GM23338 (cell line): ENCODE data around the gene IMMP2L. TPM values are rescaled to one million over a fixed set of nuclear protein-coding genes. Genes with fewer than 3 reads are reported as not detected.

ENCODE experiments used
- ATAC-seq: fragments of 200-7000 bp; cut with Tn5 transposase; 3 replicates; pipeline ENCODE4 v1.9.1; 2020
- DNase-seq: peaks from one replicate; pipeline ENCODE4 v3.0.0-alpha.2; 2015; ENCODE audit warnings: low spot score
- H2AFZ ChIP-seq: fragments of 200-600 bp; sonication (generic); 2 replicates; pipeline ENCODE4 v1.8.0; 2016; ENCODE audit warnings: antibody characterized with exemption, mild to moderate bottlenecking, moderate library complexity
- H3F3A ChIP-seq: fragments of 200-600 bp; sonication (generic); replicated peaks from 2 replicates; pipeline ENCODE4 v1.8.0; 2017; ENCODE audit warnings: antibody characterized with exemption, mixed run types, low read depth
- H3K27ac ChIP-seq: fragments of 200-600 bp; sonication (generic); 2 replicates; pipeline ENCODE4 v1.6.1; 2016; ENCODE audit warnings: low read depth
- H3K27me3 ChIP-seq: fragments of 200-600 bp; sonication (generic); 2 replicates; pipeline ENCODE4 v1.8.0; 2016; ENCODE audit warnings: mild to moderate bottlenecking, mixed run types, moderate library complexity; ENCODE audit not compliant: insufficient read depth
- H3K36me3 ChIP-seq: fragments of 200-600 bp; sonication (generic); 2 replicates; pipeline ENCODE4 v1.8.0; 2016; ENCODE audit warnings: mild to moderate bottlenecking; ENCODE audit not compliant: insufficient read depth
- H3K4me1 ChIP-seq: fragments of 200-600 bp; sonication (generic); 2 replicates; pipeline ENCODE4 v1.8.0; 2016; ENCODE audit warnings: mild to moderate bottlenecking, moderate library complexity; ENCODE audit not compliant: insufficient read depth
- H3K4me2 ChIP-seq: fragments of 200-600 bp; sonication (generic); 2 replicates; pipeline ENCODE4 v1.7.1; 2017; ENCODE audit warnings: mixed run types
- H3K4me3 ChIP-seq: fragments of 200-600 bp; sonication (generic); 2 replicates; pipeline ENCODE4 v1.6.1; 2016; ENCODE audit warnings: mixed run types
- H3K79me2 ChIP-seq: fragments of 200-600 bp; sonication (generic); replicated peaks from 2 replicates; pipeline ENCODE4 v1.8.0; 2017; ENCODE audit warnings: mild to moderate bottlenecking; ENCODE audit not compliant: insufficient read depth
- H3K9me2 ChIP-seq: fragments of 200-600 bp; sonication (generic); 2 replicates; pipeline ENCODE4 v1.8.0; 2017; ENCODE audit not compliant: insufficient read depth
- H4K20me1 ChIP-seq: fragments of 200-600 bp; sonication (generic); replicated peaks from 2 replicates; pipeline ENCODE4 v1.8.0; 2017; ENCODE audit warnings: mild to moderate bottlenecking; ENCODE audit not compliant: insufficient read depth
- H3K27ac Mint-ChIP-seq: 2 replicates; pipeline ENCODE4 v1.8.0; 2020; ENCODE audit warnings: inconsistent platforms, mild to moderate bottlenecking, moderate library complexity, mixed read lengths
- H3K27me3 Mint-ChIP-seq: 3 replicates; pipeline ENCODE4 v1.8.0; 2022; ENCODE audit warnings: low read depth, mild to moderate bottlenecking, moderate library complexity, mixed read lengths, inconsistent platforms; ENCODE audit not compliant: insufficient read depth, poor library complexity
- H3K36me3 Mint-ChIP-seq: 3 replicates; pipeline ENCODE4 v1.8.0; 2021; ENCODE audit warnings: low read depth, mild to moderate bottlenecking, inconsistent platforms, moderate library complexity, mixed read lengths
- H3K4me1 Mint-ChIP-seq: 3 replicates; pipeline ENCODE4 v1.8.0; 2020; ENCODE audit warnings: mild to moderate bottlenecking, inconsistent platforms, mixed read lengths
- H3K4me3 Mint-ChIP-seq: 3 replicates; pipeline ENCODE4 v1.8.0; 2021; ENCODE audit warnings: moderate library complexity, mild to moderate bottlenecking, inconsistent platforms, mixed read lengths
- H3K9me3 Mint-ChIP-seq: 3 replicates; pipeline ENCODE4 v1.8.0; 2020; ENCODE audit warnings: moderate library complexity, mild to moderate bottlenecking, inconsistent platforms, mixed read lengths
- CREB1 ChIP-seq: fragments of 250-450 bp; sonication (Bioruptor Pico); IDR thresholded peaks from 2 replicates; pipeline ENCODE4 v1.5.0; 2020; ENCODE audit warnings: low read depth, mild to moderate bottlenecking, moderate library complexity
- CTCF ChIP-seq, 2 experiments: fragments of 200-600 bp in 1 of 2; sonication (generic) in 1 of 2; conservative IDR thresholded peaks; 2 replicates each; pipeline versions ENCODE4 v1.5.1 to v1.6.1; 2016 to 2017; ENCODE audit warnings: antibody characterized with exemption in 2 of 2, low read depth in 2 of 2, mild to moderate bottlenecking in 2 of 2, moderate library complexity in 1 of 2
- ETS1 ChIP-seq: IDR thresholded peaks from 2 replicates; pipeline ENCODE4 v1.6.1; 2016; ENCODE audit warnings: antibody characterized with exemption
- EZH2 ChIP-seq: fragments of 200-600 bp; sonication (generic); IDR thresholded peaks from one replicate; pipeline ENCODE4 v1.8.0; 2017; ENCODE audit warnings: antibody characterized with exemption, mild to moderate bottlenecking, low read depth; ENCODE audit not compliant: unreplicated experiment
- EZH2phosphoT487 ChIP-seq: fragments of 200-600 bp; sonication (generic); IDR thresholded peaks from one replicate; pipeline ENCODE4 v1.8.1; 2018; ENCODE audit warnings: antibody characterized with exemption; ENCODE audit not compliant: unreplicated experiment
- JUNB ChIP-seq: IDR thresholded peaks from one replicate; pipeline ENCODE4 v1.6.1; 2016; ENCODE audit warnings: antibody characterized with exemption; ENCODE audit not compliant: unreplicated experiment
- NANOG ChIP-seq: IDR thresholded peaks from 2 replicates; pipeline ENCODE4 v1.6.1; 2016; ENCODE audit warnings: antibody characterized with exemption, borderline replicate concordance
- POLR2AphosphoS5 ChIP-seq: IDR thresholded peaks from 2 replicates; pipeline ENCODE4 v1.6.1; 2016; ENCODE audit warnings: antibody characterized with exemption, low read depth
- STAT1 ChIP-seq: IDR thresholded peaks from one replicate; pipeline ENCODE4 v1.6.1; 2016; ENCODE audit warnings: antibody characterized with exemption; ENCODE audit not compliant: unreplicated experiment
- ZNF114 ChIP-seq: fragments of 250-450 bp; sonication (Bioruptor Pico); IDR thresholded peaks from 2 replicates; pipeline ENCODE4 v1.5.0; 2020; ENCODE audit warnings: mild to moderate bottlenecking, moderate library complexity
- ZNF331 ChIP-seq: fragments of 250-450 bp; sonication (Bioruptor Pico); IDR thresholded peaks from 2 replicates; pipeline ENCODE4 v1.5.0; 2020; ENCODE audit warnings: low read depth, mild to moderate bottlenecking, moderate library complexity
- polyA plus RNA-seq: library from polyadenylated mRNA; unstranded; fragments of >200 nt; fragmentation: Nextera tagmentation; extraction: Ambion mirVana; gene quantifications from 2 replicates; pipeline ENCODE4 v1.2.1, GENCODE V29; 2016
- total RNA-seq: library from RNA; depleted of rRNA; stranded (reverse); fragments of >200 nt; shearing (Covaris generic); gene quantifications from 2 replicates; pipeline ENCODE4 v1.2.3, GENCODE V29; 2014
- TF ChIP-seq, protein P1 (sequence below): fragments of 250-450 bp; sonication (Bioruptor Pico); IDR thresholded peaks from 2 replicates; pipeline ENCODE4 v1.5.0; 2020; ENCODE audit warnings: mild to moderate bottlenecking, moderate library complexity

Gene IMMP2L
- total and polyA plus RNA-seq, 2 experiments from 2014 or later: 7.3 to 14.0 TPM

DNA sequence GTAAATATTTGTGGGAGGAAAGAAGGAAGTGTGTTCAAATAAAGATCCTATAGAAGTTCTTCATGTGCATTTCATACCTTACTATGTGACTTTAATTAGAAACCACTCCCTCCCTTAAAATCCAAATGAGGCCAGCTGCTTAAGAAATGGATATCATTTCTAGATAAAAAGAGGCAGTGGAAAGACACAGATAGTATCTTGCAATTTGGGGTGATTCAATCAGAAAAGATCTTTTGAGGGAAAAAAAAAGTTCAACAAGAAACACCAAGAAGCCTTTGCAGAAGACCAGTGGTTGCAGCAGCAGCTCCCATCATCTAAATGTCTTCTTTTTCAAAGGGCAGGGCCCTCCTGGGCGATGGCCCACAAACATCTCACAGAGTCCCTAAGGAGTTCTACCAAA, 271.3 kb downstream of the IMMP2L start (continued):
- TF ChIP-seq ETS1 (no peak), ZNF331 (CRISPR knock-in tag) (no peak), JUNB (no peak), EZH2phosphoT487 (no peak), STAT1 (no peak), EZH2 (no peak), NANOG (no peak), CREB1 (no peak), POLR2AphosphoS5 (no peak)

DNA sequence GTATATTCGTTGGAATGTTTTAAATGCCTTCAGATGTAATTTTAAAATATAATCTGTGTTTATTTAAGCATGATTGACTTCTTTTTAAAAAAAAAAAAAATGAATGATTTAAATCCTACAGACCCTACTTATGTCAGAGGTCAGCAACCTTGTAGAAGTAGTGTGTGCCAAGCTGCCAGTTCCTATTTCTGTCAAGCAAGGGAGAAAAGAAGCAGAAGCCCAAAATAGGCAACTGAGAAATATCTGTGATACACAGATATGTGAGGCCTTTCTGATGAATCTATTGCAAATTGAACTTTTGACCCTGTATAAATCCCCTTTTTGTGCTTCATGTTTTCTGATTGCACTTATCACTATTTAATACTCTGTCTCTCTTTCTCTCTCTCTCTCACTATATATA, 271.9 kb downstream of the IMMP2L start:
- no peak overlapping the region for H2AFZ ChIP-seq
- H3F3A ChIP-seq: no peaks in the 10 kb centered on the region
- no peaks in the 10 kb centered on the region for H3K27me3 ChIP-seq
- no peak overlapping the region for H3K27ac ChIP-seq
- Mint-ChIP-seq H3K27ac (no peak overlapping the region), H3K4me1 (no peaks in the 10 kb centered on the region), H3K9me3 (peaks cover 10% of the 10 kb centered on the region; the same call in 2 of the 3 replicates), H3K36me3 (no peaks in the 10 kb centered on the region; the same call in 1 of the 3 replicates), H3K4me3 (no peak overlapping the region), H3K27me3 (no peaks in the 10 kb centered on the region)
- H4K20me1 ChIP-seq: no peaks in the 10 kb centered on the region
- no peaks in the 10 kb centered on the region for H3K9me2 ChIP-seq
- H3K36me3 ChIP-seq: no peaks in the 10 kb centered on the region
- no peak overlapping the region for H3K4me2 ChIP-seq
- H3K79me2 ChIP-seq: no peaks in the 10 kb centered on the region
- no peak overlapping the region for H3K4me3 ChIP-seq
- no peak for DNase-seq
- no peak for ATAC-seq
- H3K4me1 ChIP-seq: no peaks in the 10 kb centered on the region
- TF ChIP-seq JUNB (no peak), NANOG (no peak), CTCF (conservative IDR thresholded peaks at IDR 0.05; ENCODE audit: low read depth in 2 of 2) (no peak), ETS1 (no peak), ZNF114 (CRISPR knock-in tag) (no peak), POLR2AphosphoS5 (no peak), EZH2phosphoT487 (no peak)
- TF ChIP-seq, protein P1, sequence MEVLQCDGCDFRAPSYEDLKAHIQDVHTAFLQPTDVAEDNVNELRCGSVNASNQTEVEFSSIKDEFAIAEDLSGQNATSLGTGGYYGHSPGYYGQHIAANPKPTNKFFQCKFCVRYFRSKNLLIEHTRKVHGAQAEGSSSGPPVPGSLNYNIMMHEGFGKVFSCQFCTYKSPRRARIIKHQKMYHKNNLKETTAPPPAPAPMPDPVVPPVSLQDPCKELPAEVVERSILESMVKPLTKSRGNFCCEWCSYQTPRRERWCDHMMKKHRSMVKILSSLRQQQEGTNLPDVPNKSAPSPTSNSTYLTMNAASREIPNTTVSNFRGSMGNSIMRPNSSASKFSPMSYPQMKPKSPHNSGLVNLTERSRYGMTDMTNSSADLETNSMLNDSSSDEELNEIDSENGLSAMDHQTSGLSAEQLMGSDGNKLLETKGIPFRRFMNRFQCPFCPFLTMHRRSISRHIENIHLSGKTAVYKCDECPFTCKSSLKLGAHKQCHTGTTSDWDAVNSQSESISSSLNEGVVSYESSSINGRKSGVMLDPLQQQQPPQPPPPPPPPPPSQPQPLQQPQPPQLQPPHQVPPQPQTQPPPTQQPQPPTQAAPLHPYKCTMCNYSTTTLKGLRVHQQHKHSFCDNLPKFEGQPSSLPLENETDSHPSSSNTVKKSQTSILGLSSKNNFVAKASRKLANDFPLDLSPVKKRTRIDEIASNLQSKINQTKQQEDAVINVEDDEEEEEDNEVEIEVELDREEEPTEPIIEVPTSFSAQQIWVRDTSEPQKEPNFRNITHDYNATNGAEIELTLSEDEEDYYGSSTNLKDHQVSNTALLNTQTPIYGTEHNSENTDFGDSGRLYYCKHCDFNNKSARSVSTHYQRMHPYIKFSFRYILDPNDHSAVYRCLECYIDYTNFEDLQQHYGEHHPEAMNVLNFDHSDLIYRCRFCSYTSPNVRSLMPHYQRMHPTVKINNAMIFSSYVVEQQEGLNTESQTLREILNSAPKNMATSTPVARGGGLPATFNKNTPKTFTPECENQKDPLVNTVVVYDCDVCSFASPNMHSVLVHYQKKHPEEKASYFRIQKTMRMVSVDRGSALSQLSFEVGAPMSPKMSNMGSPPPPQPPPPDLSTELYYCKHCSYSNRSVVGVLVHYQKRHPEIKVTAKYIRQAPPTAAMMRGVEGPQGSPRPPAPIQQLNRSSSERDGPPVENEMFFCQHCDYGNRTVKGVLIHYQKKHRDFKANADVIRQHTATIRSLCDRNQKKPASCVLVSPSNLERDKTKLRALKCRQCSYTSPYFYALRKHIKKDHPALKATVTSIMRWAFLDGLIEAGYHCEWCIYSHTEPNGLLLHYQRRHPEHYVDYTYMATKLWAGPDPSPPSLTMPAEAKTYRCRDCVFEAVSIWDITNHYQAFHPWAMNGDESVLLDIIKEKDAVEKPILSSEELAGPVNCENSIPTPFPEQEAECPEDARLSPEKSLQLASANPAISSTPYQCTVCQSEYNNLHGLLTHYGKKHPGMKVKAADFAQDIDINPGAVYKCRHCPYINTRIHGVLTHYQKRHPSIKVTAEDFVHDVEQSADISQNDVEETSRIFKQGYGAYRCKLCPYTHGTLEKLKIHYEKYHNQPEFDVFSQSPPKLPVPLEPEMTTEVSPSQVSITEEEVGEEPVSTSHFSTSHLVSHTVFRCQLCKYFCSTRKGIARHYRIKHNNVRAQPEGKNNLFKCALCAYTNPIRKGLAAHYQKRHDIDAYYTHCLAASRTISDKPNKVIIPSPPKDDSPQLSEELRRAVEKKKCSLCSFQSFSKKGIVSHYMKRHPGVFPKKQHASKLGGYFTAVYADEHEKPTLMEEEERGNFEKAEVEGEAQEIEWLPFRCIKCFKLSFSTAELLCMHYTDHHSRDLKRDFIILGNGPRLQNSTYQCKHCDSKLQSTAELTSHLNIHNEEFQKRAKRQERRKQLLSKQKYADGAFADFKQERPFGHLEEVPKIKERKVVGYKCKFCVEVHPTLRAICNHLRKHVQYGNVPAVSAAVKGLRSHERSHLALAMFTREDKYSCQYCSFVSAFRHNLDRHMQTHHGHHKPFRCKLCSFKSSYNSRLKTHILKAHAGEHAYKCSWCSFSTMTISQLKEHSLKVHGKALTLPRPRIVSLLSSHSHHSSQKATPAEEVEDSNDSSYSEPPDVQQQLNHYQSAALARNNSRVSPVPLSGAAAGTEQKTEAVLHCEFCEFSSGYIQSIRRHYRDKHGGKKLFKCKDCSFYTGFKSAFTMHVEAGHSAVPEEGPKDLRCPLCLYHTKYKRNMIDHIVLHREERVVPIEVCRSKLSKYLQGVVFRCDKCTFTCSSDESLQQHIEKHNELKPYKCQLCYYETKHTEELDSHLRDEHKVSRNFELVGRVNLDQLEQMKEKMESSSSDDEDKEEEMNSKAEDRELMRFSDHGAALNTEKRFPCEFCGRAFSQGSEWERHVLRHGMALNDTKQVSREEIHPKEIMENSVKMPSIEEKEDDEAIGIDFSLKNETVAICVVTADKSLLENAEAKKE (CRISPR knock-in tag): no peak
